Activated effector memory CD4-positive, alpha-beta T cell treated with Interleukin-2 at 50 U/mL for 16 hours (primary cell): ENCODE data around the gene ATG5.
"Not testable (repeated sequence)": the region's sequence is repeated elsewhere in the genome, so short reads cannot be mapped to it uniquely, and the experiment has no call there.

ENCODE experiments used
- DNase-seq: peaks from one replicate; pipeline ENCODE4 v3.0.0-alpha.2; 2020

Gene ATG5

DNA sequence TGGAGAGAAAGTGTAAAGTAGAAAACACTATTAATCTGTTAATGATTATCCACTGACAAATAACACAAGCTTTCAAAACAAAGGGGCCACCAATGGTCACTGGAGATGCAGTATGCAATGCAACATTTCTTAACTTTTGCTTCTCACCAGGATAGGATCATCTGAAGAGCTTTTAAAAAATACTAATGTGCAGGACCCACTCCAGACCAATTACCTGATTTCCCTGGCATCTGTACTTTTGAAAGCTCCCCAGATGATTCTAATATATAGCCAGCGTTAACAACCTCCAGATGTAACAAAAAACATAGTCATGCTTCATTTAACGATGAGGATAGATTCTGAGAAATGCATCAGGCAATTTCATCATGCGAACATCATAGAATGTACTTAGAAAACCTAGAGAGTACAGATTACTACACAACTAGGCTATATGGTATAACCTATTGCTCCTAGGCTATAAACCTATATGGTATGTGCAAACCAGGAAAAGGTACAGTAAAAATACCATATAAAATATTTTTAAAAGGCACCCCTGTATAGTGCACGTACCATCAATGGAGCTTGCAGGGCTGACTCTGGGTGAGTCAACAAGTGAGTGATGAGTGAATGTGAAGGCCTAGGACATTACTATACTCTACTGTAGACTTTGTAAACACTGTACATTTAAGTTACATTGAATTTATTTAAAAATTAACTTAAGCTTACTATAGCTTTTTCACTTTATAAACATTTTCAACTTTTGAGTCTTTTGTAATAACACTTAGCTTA, 69.2 kb downstream of the ATG5 start:
- DNase-seq = no peak

DNA sequence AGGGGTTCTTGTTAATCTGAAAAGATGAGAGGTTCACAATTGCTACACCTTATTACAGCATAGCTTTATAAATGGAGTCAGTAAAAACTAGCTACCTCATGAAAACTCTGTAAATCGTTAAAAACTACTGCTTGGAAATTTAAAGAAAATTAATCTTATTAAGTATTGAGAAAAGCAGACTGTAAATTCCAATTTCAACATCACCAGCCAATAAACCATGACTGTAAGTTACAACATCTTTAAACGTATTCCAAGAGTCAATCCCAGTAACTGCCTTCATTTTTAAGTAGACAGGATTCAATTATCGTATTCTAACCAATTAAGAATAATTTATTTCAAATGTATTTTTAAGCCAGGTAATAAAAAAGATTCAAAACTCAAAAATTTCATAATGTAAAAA, 70.3 kb downstream of the ATG5 start:
- no peak for DNase-seq

DNA sequence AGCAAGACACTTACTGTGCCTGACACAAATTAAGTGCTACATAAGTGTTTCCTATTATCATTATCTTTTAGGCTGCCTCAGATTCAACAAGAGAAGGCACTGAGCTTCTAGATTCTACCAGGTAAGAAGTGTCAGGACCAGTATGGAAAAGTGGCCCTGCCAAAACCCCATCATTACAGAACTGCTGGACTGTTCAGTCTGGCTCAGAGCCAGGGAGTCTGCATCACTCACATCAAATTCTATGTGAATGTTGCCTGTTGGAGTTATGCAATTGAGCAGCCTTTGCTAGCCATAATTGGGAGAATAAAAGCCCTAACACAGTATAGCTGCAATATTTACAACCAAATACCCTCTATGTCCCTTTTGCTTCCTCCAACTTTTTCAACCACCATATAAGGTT, 70.9 kb downstream of the ATG5 start:
- no peak for DNase-seq

DNA sequence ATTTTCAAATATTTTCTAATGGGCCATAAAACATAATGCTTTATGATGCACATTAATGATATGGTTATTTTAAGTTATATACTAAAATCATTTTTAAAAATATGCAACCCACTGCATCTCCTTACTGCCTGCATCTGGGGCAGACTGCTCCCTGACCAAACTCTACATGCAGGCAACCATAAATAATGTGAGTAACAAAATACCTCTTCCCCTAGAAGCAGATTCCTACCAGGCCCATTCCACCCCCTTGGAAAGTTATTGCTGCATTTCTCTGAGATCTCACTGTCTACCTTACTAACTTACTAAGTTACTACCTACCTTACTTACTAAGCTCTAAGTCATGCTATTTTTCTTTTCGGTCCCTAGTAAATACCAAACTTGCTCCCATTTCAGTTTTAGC, 71.8 kb downstream of the ATG5 start:
- DNase-seq = no peak

DNA sequence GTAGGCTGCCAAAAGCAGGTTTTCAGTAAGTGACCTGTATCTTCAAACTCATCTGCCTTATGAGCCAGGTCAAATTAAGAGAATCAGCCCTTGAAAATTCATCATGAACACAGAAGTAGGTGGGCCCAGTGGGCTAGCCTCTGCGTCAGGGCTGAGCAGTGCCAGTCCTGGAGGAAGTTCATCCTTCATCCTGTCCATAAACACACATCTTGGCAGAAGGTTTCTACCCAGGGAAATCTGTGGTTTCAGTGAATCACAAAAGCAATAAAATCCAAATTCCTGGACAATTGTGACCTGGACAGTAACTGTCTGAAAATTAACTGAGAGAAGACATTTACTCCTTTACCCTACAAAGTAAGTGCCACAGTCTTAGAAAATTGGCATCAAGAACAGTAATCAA, 72.4 kb downstream of the ATG5 start:
- DNase-seq = no peak

DNA sequence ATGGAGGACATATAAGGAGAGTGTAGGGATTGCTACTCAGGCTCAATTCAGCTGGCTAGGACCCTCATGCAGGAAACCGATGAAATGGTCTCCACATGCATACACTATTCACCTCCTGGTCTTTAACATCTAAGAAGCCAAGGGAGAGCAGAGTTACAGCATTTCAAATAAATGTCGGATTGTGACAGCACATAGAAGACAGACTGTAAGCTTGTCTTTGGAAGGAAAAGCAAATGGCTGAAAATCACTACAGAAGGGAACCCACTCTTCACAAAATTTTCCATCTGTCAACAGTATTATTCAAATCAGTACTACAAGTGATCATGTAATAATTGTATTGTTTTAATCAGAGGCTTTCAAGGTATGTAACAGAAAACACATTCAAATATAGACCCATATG, 72.9 kb downstream of the ATG5 start:
- DNase-seq = no peak

DNA sequence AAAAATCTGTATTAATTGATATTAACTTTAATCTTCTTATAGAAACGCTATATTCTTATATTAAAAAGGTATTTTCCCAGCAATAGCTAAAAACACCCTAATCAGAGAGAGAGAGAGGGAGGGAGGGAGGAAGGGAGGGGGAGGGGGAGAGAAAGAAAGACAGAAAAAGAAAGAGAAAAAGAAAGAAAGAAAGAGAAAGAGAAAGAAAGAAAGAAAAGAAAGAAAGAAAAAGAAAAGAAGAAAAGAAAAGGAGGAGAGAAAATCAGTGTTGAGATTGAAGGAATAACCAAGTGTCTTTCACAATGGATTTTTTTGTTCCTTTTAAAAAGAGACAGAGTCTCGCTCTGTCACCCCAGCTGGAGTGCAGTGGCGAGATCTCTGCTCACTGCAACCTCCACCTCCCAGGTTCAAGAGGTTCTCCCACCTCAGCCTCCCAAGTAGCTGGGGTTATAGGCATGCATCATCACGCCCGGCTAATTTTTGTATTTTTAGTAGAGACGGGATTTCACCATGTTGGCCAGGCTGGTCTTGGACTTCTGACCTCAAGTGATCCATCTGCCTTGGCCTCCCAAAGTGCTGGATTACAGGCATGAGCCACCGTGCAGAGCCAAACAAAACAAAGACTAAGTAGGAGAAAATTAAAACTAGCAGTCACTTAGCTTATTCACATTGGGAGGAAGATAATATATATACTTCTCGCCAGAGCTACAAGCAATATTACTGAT, 73.9 kb downstream of the ATG5 start:
- DNase-seq = not testable (repeated sequence)

DNA sequence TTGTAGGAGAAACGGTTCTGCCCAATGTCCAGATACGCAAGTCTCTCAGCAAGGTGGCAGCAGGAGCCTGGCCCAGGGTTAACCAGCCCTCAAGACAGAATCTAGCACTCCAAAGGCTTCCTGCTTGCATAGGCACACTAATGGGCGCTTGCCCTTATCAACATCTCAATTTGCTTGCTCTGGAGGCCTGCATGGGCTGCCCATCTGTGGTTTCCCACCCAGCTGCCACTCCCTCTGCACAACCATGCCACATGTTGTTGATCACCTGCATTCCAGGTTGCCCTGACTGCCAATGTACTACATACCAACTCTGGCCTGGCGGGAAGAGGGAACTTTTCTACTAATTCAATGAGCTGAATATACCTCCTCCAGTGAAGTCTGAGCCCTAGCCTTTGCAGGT, 74.6 kb downstream of the ATG5 start:
- DNase-seq = no peak

DNA sequence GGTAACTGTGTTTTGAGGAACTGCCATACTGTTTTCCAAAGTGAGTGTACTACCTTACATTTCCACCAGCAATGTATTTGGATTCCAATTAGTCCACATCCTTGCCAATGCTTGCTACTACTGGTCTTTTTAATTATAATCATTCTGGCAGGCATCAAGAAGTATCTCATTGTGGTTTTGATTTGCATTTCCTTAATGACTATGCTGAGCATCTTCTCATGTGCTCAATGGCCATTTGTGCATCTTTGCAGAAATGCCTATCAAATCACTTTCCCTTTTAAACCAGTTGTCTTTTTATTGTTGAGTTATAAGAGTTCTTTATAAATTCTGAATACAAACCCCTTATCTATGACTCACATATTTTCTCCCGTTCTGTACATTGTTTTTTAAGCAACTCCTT, 75.9 kb downstream of the ATG5 start:
- no peak for DNase-seq

DNA sequence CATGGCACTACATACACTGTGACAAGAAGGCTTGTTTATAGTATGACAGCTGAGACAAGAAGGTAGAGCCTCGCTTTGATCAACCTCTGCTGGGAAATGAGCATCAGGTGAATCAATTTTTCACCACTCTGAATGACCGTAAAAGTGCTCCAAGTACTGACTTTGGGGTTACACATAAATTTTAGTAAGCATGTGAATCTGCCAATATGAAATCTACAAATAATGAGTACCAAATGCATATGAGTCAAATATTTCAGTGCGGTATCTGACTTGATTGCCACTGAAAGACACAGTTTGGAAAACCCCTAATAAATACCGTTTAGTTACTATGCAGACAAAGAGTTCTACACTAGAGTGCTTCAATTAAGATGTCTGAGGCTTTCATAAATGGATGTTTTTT, 77.8 kb downstream of the ATG5 start:
- no peak for DNase-seq

DNA sequence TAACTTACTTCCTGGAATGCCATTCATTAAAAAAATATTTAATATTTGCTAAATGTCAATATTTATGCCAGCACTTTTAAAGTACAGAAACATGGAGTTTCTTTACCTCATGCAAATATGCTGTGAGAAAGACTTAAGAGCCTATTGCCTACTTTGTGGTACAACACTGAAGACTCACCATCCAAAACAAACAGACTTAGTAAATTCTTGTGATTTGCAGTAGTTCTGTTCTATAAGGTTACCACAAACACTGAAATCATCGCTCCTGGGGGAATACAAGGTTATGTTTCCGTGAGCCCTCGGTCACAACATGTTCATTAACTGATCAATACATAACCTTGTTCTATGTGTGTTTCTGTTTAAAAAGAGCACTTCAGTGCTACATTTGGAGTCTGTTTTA, 78.3 kb downstream of the ATG5 start:
- DNase-seq = no peak

DNA sequence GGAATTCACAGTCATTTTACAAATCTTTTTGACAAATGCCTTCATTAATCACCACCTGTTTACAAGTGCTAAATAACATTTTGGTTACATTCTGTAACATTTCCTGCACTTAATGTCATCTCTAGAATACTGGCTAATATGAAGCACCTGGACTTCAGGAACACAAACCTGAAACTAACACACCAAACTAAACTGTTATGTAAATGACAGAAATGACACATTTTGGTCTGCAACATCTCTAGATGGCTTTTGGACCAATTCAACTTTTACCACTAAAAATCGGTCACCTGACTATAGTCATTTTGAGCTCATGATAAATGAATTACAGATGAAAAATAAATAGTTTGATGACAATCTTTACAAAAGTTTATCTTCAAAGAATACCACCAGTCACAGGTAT, 80.6 kb downstream of the ATG5 start:
- DNase-seq = no peak

DNA sequence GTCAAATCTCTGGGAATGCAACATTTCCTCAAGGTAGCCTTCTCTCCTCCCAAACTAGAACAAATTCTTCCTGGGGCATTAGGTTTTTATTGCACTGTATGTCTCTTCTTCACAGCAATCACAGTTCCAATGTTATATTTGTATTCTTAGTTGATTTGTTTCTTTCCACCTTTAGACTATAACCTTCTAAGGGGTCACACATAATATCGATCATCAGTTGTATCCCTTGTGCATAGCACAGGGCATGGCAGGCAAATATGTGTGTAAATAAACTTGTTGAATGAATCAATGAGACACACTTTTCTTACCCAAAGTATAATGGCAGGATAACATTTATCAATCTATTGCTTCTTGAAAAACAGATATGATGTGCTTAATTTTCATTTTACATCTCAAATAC, 81.0 kb downstream of the ATG5 start:
- no peak for DNase-seq

DNA sequence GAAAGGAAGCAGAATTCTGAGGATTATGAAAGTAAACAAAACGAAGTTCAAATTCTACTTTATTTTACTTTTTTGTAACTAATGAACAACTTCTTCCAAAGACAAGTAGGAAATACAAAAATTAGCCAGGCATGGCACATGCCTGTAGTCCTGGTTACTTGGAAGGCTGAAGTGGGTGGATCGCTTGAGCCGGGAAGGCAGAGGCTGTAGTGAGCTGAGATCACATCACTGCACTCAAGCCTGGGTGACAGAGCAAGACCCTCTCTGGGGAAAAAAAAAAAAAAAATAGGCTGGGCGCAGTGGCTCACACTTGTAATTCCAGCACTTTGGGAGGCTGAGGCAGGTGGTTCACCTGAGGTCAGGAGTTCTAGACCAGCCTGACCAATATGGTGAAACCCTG, 82.3 kb downstream of the ATG5 start:
- DNase-seq = no peak

DNA sequence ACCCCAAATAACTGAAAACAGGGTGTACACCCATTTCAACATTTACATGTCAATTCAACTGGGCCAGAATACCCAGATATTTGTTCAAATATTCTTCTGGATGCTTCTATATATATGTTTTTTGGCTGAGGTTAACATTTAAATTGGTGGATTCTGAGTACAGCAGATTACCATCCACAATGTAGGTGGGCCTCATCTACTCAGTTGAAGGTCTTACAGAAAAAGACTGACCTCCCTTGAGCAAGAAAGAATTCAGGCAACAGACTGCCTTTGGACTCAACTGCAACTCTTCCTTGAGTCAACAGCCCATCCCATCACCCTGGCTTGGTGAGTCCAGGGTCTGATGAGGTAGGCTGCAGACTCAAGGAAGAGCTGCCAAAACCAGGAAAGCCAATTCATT, 84.1 kb downstream of the ATG5 start:
- no peak for DNase-seq

DNA sequence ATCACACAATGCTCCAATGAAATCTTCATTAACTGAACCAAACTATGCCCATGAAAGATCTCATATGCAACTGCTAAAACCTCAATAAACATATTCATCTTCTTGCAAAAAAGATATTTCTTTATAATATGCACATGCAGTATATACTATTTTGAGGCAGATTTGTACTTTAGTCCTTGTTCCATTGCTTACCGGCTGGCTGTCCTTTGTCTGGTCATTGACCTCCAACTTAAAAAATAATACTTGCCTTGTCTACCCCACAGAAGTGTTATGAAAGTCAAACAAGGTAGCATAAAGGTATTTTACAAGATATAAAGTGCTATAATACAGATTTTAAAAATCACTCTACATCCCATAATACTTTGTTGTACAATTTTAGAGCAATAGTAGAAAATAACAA, 88.3 kb downstream of the ATG5 start:
- DNase-seq = no peak

DNA sequence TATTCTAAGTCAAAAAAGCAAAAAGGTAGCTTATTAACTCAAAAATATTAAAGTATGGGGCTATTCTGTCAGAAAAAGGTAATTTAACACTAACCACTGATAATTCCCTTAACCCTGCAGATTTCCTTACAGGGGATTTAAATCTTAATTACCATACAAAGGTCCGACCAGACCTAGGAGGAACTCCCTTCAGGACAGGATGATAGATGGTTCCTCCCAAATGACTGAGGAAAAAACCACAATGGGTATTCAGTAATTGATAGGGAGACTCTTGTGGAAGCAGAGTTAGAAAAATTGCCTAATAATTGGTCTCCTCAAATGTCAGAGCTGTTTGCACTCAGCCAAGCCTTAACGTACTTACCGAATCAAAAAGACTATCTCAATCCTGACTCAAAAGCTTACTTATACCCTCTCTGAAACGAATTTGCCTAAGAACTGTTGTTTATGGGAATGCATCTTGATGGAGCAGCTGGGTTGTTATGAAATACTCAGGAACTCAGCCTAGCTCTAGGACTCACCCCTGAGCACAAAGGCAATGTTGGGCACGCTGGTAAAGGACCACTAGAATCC, 95.6 kb downstream of the ATG5 start:
- DNase-seq = not testable (repeated sequence)

DNA sequence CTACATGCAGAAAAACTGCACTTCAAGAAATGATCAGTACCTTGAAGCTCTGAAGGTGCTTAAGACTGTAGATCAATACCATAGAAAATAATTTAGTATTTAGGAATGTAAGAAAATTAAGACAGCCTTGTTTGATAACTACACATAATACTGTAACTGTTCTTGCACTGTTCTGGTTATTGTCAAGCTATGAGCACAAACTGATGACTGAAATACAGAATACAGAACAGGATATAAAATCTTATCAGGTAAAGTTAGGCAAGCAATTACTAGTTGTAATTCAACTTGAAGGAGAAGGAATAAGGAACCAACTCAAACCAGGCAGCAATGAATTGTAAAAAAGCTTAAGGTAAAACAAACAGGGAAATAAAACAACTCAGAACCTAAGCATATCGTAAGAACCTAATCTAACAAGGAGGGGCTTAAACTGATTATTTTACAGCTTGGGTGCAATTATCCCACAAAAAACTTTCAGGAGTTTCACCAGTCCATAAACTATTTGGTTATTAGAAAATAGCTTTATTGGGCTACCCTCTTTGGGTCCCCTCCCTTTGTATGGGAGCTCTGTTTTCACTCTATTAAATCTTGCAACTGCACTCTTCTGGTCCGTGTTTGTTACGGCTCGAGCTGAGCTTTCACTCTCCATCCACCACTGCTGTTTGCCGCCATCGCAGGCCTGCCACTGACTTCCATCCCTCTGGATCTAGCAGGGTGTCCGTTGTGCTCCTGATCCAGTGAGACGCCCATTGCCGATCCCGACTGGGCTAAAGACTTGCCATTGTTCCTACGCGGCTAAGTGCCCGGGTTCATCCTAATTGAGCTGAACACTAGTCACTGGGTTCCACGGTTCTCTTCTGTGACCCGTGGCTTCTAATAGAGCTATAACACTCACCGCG, 97.7 kb downstream of the ATG5 start:
- DNase-seq = no peak

DNA sequence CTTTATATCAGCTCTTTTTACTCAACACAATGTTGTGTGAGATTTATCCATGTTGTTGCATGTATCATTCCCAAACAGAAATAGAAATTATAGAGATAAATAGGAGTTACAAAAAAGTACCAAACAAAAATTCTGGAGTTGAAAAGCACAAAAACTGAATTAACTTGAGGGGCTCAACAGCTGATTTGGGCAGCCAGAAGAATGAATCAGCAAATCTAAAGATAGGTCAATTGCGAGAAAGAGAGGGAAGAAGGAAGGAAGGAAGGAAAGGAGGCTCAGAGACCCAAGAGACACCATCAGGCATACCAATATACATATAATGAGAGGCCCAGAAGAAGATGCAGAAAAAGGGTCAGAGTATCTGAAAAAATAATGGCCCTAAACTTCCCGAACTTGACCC, 98.9 kb downstream of the ATG5 start:
- DNase-seq = no peak

DNA sequence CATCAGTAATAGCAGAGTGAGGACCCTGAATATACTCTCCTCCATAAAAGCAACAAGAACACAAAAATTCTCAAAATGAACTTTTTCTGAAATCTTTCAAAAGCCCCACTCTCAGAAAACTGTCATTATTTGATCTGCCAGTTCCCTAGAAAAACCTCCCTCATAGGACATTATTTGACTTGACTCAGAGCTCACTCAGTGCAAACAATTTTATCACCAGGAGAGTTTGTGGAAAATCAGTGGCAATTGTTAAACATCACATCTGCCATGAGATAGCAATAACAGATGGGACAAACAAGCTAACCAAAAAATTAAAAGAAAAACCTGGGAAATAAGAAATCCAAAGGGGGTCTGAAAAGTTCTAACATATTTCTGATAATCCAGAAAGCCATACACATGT, 100.0 kb downstream of the ATG5 start:
- no peak for DNase-seq

DNA sequence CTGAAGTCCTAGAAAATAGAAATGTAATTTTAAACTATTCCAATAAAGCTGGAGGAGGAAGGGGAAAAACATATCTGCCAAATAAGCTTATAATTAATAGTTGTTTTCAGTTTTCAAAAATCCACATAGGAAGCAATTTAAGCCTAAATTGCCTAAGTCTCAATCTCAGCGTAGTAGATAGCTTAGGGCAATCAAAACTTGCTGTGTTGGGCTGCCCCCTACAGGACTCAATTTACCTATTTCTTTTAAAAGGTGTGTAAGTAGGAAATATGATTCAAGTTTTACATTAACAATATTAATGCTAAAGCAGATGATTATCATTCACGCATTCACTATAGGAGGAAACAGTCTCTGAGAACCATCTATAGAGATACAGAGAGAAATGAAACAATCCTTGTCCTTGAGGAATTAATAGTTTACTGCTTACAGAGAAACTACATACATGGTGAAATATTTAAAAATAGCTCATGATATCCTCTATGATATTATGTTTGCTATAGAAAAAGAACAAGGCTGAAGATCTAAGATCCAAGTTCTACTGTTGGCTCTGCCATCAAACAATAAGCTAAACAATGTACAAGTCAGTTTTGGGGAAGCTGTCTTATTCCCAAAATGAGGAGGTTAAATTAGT, 102.1 kb downstream of the ATG5 start:
- peak; percentile 50 for DNase-seq

DNA sequence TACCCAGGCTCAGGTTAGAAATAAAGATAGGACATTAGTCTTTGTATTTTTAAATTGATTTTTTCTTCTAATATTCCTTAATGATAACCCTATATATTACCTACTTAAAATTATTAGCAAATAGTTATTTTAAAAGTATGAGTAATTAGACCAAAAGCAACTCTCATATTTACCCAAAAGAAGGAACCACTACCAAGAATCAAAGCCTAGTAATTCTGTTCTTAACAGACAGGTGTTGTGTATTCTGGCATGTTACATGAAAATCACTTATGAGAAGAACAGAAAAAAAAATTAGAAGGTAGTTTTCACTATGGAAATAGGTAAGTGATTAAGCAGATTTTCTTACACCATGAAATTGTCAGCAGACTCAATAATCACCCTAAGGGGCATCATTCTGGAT, 105.1 kb downstream of the ATG5 start:
- DNase-seq = no peak

DNA sequence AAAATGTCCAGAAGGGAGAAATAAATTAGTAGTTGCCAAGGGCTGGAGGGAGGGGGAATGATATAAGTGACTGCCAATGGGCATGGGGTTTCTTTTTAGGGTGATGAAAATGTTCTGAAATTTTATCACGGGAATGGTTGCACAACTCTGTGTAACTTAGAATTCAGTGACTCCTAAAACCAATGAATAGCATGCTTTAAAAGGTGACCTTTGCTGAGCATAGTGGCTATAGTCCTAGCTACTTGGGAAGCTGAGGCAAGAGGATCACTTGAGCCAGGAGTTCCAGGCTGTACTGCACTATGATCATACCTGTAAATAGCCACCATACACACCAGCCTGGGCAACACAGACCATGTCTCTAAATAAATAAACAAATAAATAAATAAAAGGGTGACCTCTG, 109.0 kb downstream of the ATG5 start:
- DNase-seq = no peak
